RWPE2 (cell line): ENCODE measurements around the gene ARHGAP8.

Experiments used
- ATAC-seq: fragments of 200-7000 bp; cut with Tn5 transposase; 3 replicates; pipeline ENCODE4 v1.9.1; 2021; ENCODE audit warnings: low read depth
- DNase-seq: peaks from one replicate; pipeline ENCODE4 v3.0.0-alpha.2; 2020; ENCODE audit warnings: low spot score
- H3K27ac ChIP-seq: fragments of 450-650 bp; 2 replicates; pipeline ENCODE4 v1.5.1; 2017; ENCODE audit warnings: mild to moderate bottlenecking; ENCODE audit not compliant: poor library complexity, severe bottlenecking
- H3K27me3 ChIP-seq: fragments of 250-450 bp; sonication (Bioruptor Pico); 2 replicates; pipeline ENCODE4 v1.5.1; 2021; ENCODE audit warnings: mild to moderate bottlenecking, moderate library complexity; ENCODE audit not compliant: insufficient read depth, poor library complexity, severe bottlenecking
- H3K36me3 ChIP-seq: fragments of 250-450 bp; sonication (Bioruptor Pico); 2 replicates; pipeline ENCODE4 v1.5.1; 2020; ENCODE audit warnings: low read depth, mild to moderate bottlenecking, moderate library complexity
- H3K4me1 ChIP-seq: fragments of 250-450 bp; sonication (Bioruptor Pico); 2 replicates; pipeline ENCODE4 v1.5.1; 2021; ENCODE audit warnings: mild to moderate bottlenecking, moderate library complexity; ENCODE audit not compliant: insufficient read depth, poor library complexity, severe bottlenecking
- H3K4me3 ChIP-seq: fragments of 250-450 bp; sonication (Bioruptor Pico); 2 replicates; pipeline ENCODE4 v1.5.1; 2021; ENCODE audit warnings: mild to moderate bottlenecking, moderate library complexity; ENCODE audit not compliant: severe bottlenecking
- H3K9me3 ChIP-seq: fragments of 250-450 bp; sonication (Bioruptor Pico); 2 replicates; pipeline ENCODE4 v1.5.1; 2021; ENCODE audit warnings: mild to moderate bottlenecking, moderate library complexity; ENCODE audit not compliant: severe bottlenecking
- CTCF ChIP-seq: fragments of 450-650 bp; IDR thresholded peaks from one replicate; pipeline ENCODE4 v1.5.1; 2017; ENCODE audit warnings: mild to moderate bottlenecking, moderate library complexity; ENCODE audit not compliant: poor library complexity, severe bottlenecking

The ARHGAP8 gene

GRCh38 chr22:44819966-44820631 is 67.7 kb downstream of the ARHGAP8 start:
- Histone ChIP-seq H3K9me3 (no peaks in the 10 kb centered on the region), H3K4me1 (no peaks in the 10 kb centered on the region), H3K27me3 (no peaks in the 10 kb centered on the region), H3K4me3 (no peak overlapping the region), H3K27ac (no peak overlapping the region), H3K36me3 (peaks cover 10% of the 10 kb centered on the region)
- no peak for DNase-seq
- no peak for TF ChIP-seq CTCF
- no peak; the same call in 1 of the 3 replicates for ATAC-seq

- peak; percentile 5 for DNase-seq
- TF ChIP-seq CTCF, result no peak
- H3K4me3 ChIP-seq, result no peak overlapping the region
- no peaks in the 10 kb centered on the region for H3K9me3 ChIP-seq
- peaks cover 10% of the 10 kb centered on the region for H3K36me3 ChIP-seq
- H3K27me3 ChIP-seq, result no peaks in the 10 kb centered on the region
- no peak overlapping the region for H3K27ac ChIP-seq
- no peaks in the 10 kb centered on the region for H3K4me1 ChIP-seq
- ATAC-seq, result no peak
Measured at GRCh38 chr22:44821741-44822475, 69.5 kb downstream of the ARHGAP8 start.

GRCh38 chr22:44822534-44822933 is 70.2 kb downstream of the ARHGAP8 start:
- H3K27me3 ChIP-seq, result no peaks in the 10 kb centered on the region
- ATAC-seq, result no peak

GRCh38 chr22:44823396-44823795 is 71.0 kb downstream of the ARHGAP8 start:
- no peak overlapping the region for H3K27ac ChIP-seq
- no peaks in the 10 kb centered on the region for H3K9me3 ChIP-seq
- H3K27me3 ChIP-seq, result no peaks in the 10 kb centered on the region
- peak; percentile 27 for DNase-seq
- ATAC-seq, result no peak
- H3K4me1 ChIP-seq, result no peaks in the 10 kb centered on the region
- no peak overlapping the region for H3K4me3 ChIP-seq
- no peak for TF ChIP-seq CTCF
- H3K36me3 ChIP-seq, result peaks cover 10% of the 10 kb centered on the region

More at GRCh38 chr22:44822534-44822933, 70.2 kb downstream of the ARHGAP8 start:
- DNase-seq, result no peak
- no peaks in the 10 kb centered on the region for H3K9me3 ChIP-seq
- no peak overlapping the region for H3K27ac ChIP-seq
- no peaks in the 10 kb centered on the region for H3K4me1 ChIP-seq
- H3K4me3 ChIP-seq, result no peak overlapping the region
- no peak for TF ChIP-seq CTCF
- peaks cover 10% of the 10 kb centered on the region for H3K36me3 ChIP-seq

- DNase-seq (peak; percentile 24), ATAC-seq (no peak)
- peaks cover 10% of the 10 kb centered on the region for H3K36me3 ChIP-seq
- H3K27me3 ChIP-seq, result no peaks in the 10 kb centered on the region
- no peaks in the 10 kb centered on the region for H3K4me1 ChIP-seq
- H3K9me3 ChIP-seq, result no peaks in the 10 kb centered on the region
- no peak for TF ChIP-seq CTCF
- no peak overlapping the region for H3K4me3 ChIP-seq
- no peak overlapping the region for H3K27ac ChIP-seq
Measured at GRCh38 chr22:44823806-44824205, 71.4 kb downstream of the ARHGAP8 start.
